22Rv1 (cell line): ENCODE results near the gene KIAA1958.

Experiments
- ZFX ChIP-seq: fragments of 450-650 bp; IDR thresholded peaks from 2 replicates; pipeline ENCODE4 v1.6.1; 2017; ENCODE audit warnings: antibody characterized with exemption, borderline replicate concordance
- TF ChIP-seq, protein P1 (sequence below): fragments of 450-650 bp; IDR thresholded peaks from 2 replicates; pipeline ENCODE4 v1.5.1; 2017; ENCODE audit warnings: mild to moderate bottlenecking

DNA sequence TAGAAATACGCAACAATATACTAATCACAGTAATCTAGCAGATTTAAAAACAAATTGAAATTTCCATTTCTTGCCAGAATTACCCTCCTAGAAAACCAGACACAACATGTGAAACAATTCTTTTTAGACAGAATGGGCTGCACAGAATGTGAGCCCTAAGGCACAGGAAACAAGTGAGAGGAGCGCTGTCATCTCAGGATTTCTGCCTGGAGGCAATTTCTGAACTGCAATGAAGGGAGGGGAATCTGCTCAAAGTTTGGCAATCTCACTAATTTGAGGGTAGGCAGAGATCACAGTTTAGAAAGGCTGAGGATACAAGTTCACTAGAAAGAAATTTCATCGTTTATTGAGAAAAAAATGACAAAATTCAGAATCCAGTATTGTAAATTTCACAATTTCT, 161.0 kb downstream of the KIAA1958 start:
- TF ChIP-seq, protein P1, sequence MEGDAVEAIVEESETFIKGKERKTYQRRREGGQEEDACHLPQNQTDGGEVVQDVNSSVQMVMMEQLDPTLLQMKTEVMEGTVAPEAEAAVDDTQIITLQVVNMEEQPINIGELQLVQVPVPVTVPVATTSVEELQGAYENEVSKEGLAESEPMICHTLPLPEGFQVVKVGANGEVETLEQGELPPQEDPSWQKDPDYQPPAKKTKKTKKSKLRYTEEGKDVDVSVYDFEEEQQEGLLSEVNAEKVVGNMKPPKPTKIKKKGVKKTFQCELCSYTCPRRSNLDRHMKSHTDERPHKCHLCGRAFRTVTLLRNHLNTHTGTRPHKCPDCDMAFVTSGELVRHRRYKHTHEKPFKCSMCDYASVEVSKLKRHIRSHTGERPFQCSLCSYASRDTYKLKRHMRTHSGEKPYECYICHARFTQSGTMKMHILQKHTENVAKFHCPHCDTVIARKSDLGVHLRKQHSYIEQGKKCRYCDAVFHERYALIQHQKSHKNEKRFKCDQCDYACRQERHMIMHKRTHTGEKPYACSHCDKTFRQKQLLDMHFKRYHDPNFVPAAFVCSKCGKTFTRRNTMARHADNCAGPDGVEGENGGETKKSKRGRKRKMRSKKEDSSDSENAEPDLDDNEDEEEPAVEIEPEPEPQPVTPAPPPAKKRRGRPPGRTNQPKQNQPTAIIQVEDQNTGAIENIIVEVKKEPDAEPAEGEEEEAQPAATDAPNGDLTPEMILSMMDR, result no peak
- no peak for TF ChIP-seq ZFX
